Measurements from ENCODE around the gene BRD9. TPM values are rescaled to one million over a fixed set of nuclear protein-coding genes. Genes with fewer than 3 reads are reported as not detected.
"Not testable (repeated sequence)": the region's sequence is repeated elsewhere in the genome, so short reads cannot be mapped to it uniquely, and the experiment has no call there.

Gene BRD9
- total and polyA plus RNA-seq, 2 donors (not counting 3 experiments of a cell fraction or from before 2014, with no cell fraction given), result 17.6 to 67.6 TPM

DNA sequence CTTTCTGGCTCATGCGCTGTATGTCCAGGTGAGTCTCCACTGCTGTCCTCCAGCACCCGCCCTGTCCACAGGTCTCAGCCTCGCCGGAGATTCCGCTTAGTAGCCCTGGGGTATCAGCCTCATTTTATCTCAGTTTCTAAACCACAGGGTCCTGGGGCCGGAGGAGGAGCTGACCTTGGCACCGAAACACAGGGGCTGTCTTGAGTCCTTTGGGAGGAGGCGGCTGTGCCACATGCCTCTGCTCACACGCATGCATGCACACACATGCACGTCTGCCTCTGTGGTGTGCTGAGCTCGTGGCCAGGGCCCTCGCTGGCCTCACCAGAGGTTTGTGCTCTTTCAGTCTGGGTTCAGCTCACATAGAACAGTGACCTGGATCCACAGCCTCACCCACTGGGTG is 23.3 kb upstream of the BRD9 start:
- no peaks in the 10 kb centered on the region for H3K27me3 ChIP-seq (ENCODE audit: control insufficient read depth in 2 of 2, insufficient read depth in 2 of 2, low read length in 2 of 2)
- TF ChIP-seq, protein P1, sequence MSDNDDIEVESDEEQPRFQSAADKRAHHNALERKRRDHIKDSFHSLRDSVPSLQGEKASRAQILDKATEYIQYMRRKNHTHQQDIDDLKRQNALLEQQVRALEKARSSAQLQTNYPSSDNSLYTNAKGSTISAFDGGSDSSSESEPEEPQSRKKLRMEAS (IDR thresholded peaks at IDR 0.05; ENCODE audit: insufficient read depth, insufficient read length), result no peak
- TF ChIP-seq, protein P2, sequence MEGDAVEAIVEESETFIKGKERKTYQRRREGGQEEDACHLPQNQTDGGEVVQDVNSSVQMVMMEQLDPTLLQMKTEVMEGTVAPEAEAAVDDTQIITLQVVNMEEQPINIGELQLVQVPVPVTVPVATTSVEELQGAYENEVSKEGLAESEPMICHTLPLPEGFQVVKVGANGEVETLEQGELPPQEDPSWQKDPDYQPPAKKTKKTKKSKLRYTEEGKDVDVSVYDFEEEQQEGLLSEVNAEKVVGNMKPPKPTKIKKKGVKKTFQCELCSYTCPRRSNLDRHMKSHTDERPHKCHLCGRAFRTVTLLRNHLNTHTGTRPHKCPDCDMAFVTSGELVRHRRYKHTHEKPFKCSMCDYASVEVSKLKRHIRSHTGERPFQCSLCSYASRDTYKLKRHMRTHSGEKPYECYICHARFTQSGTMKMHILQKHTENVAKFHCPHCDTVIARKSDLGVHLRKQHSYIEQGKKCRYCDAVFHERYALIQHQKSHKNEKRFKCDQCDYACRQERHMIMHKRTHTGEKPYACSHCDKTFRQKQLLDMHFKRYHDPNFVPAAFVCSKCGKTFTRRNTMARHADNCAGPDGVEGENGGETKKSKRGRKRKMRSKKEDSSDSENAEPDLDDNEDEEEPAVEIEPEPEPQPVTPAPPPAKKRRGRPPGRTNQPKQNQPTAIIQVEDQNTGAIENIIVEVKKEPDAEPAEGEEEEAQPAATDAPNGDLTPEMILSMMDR (IDR thresholded peaks at IDR 0.05; ENCODE audit: extremely low read depth in 1 of 2, insufficient read depth in 1 of 2, low read depth in 1 of 2, low read length in 2 of 2), result no peak
- TF ChIP-seq FOS (IDR thresholded peaks at IDR 0.05; ENCODE audit: borderline replicate concordance, insufficient read depth, low read length) (no peak), JUN (IDR thresholded peaks at IDR 0.05; ENCODE audit: borderline replicate concordance, insufficient read depth, insufficient read length, low read depth) (no peak), POLR2A (IDR thresholded peaks at IDR 0.05; ENCODE audit: low read depth, low read length) (no peak), GATA2 (IDR thresholded peaks at IDR 0.05; ENCODE audit: insufficient read depth, insufficient read length, low read depth, low read length) (no peak), POLR2AphosphoS5 (IDR thresholded peaks at IDR 0.05; ENCODE audit: insufficient read depth, low read depth, low read length) (no peak), EZH2 (IDR thresholded peaks at IDR 0.05; ENCODE audit: borderline replicate concordance, low read depth, low read length, severe bottlenecking) (no peak), MYC (IDR thresholded peaks at IDR 0.05; ENCODE audit: low read depth, low read length) (no peak)
- FAIRE-seq, result no peak

DNA sequence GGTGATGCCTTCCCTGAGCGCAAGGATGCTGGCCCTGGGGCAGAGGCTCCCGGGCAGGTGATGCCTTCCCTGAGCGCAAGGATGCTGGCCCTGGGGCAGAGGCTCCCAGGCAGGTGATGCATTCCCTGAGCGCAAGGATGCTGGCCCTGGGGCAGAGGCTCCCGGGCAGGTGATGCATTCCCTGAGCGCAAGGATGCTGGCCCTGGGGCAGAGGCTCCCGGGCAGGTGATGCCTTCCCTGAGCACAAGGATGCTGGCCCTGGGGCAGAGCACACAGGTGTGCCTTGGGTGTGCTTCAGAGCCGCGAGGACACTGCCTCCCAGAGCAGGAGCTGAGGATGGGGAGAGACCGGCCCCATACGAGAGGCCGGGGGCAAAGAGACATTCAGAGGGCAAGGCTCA is 22.7 kb upstream of the BRD9 start:
- H3K79me2 ChIP-seq (ENCODE audit: control insufficient read depth, insufficient read depth, low read length); H3K27ac ChIP-seq (ENCODE audit: insufficient read depth, low read depth, low read length); H3K9me3 ChIP-seq (replicated peaks; ENCODE audit: control insufficient read depth, insufficient read depth, low read length); H3K4me2 ChIP-seq (ENCODE audit: insufficient read depth, low read length); BruUV-seq (replicated peaks); POLR2A ChIA-PET; intact Hi-C loops (cut with micrococcal nuclease); H4K20me1 ChIP-seq (replicated peaks; ENCODE audit: control insufficient read depth, extremely low read depth, insufficient read depth, low read length); H3K4me3 ChIP-seq (replicated peaks in 1 of 3; ENCODE audit: insufficient read depth in 1 of 3, low read depth in 1 of 3, low read length in 3 of 3); H3K9ac ChIP-seq (replicated peaks; ENCODE audit: extremely low read depth, insufficient read depth, low read length); H3K9me1 ChIP-seq (replicated peaks; ENCODE audit: control insufficient read depth, extremely low read depth, insufficient read depth, low read length); DNase-seq (ENCODE audit: low read depth, low spot score); dilution Hi-C loops (cut with MboI; ENCODE audit: extremely low pct_ligation_motif_present, low sequenced_read_pairs); FAIRE-seq; H3K4me1 ChIP-seq (ENCODE audit: control insufficient read depth, extremely low read depth, insufficient read depth, low read length); H3K27me3 ChIP-seq (ENCODE audit: control insufficient read depth in 2 of 2, insufficient read depth in 2 of 2, low read length in 2 of 2); H2AFZ ChIP-seq (ENCODE audit: low read depth, low read length); H3K36me3 ChIP-seq (ENCODE audit: control insufficient read depth in 2 of 2, extremely low read depth in 1 of 2, insufficient read depth in 2 of 2, low read length in 2 of 2): not testable (repeated sequence)
- CTCF ChIA-PET, result interaction anchor here (1.7 kb wide), 1 partner anchor 13 kb away, joined by 4 read pairs; no protein-coding TSS in a partner anchor

More for the DNA sequence above, 23.3 kb upstream of the BRD9 start:
- DNase-seq (ENCODE audit: low read depth, low spot score), result no peak
- CTCF ChIA-PET, result interaction anchor here (0.9 to 1.7 kb wide), 2 partner anchors 14 to 24 kb away, joined by 3 to 4 read pairs; partner anchors contain the start of genes BRD9 and TRIP13
- POLR2A ChIA-PET, result no interaction called here
- Histone ChIP-seq H3K9me1 (replicated peaks; ENCODE audit: control insufficient read depth, extremely low read depth, insufficient read depth, low read length) (no peaks in the 10 kb centered on the region), H3K9me3 (replicated peaks; ENCODE audit: control insufficient read depth, insufficient read depth, low read length) (no peaks in the 10 kb centered on the region), H3K27ac (ENCODE audit: insufficient read depth, low read depth, low read length) (no peak overlapping the region), H4K20me1 (replicated peaks; ENCODE audit: control insufficient read depth, extremely low read depth, insufficient read depth, low read length) (no peaks in the 10 kb centered on the region), H3K9ac (replicated peaks; ENCODE audit: extremely low read depth, insufficient read depth, low read length) (no peak overlapping the region), H3K4me3 (replicated peaks in 1 of 3; ENCODE audit: insufficient read depth in 1 of 3, low read depth in 1 of 3, low read length in 3 of 3) (no peak overlapping the region), H2AFZ (ENCODE audit: low read depth, low read length) (no peak overlapping the region), H3K79me2 (ENCODE audit: control insufficient read depth, insufficient read depth, low read length) (no peaks in the 10 kb centered on the region), H3K4me1 (ENCODE audit: control insufficient read depth, extremely low read depth, insufficient read depth, low read length) (peaks cover 4% of the 10 kb centered on the region), H3K36me3 (ENCODE audit: control insufficient read depth in 2 of 2, extremely low read depth in 1 of 2, insufficient read depth in 2 of 2, low read length in 2 of 2) (peaks cover 0 to 8% of the 10 kb centered on the region in 2 experiments), H3K4me2 (ENCODE audit: insufficient read depth, low read length) (no peak overlapping the region)
- dilution Hi-C loops (cut with MboI; ENCODE audit: extremely low pct_ligation_motif_present, low sequenced_read_pairs), result no loop called here
- no TSS peak for BruUV-seq (replicated peaks)
- intact Hi-C loops (cut with micrococcal nuclease), result no loop called here

Data from endothelial cell of umbilical vein (primary cell).